Measurements from ENCODE around the gene PTPRD. TPM values are rescaled to one million over a fixed set of nuclear protein-coding genes. Genes with fewer than 3 reads are reported as not detected.

Gene PTPRD
- total and polyA plus RNA-seq, 10 donors = 0.08 to 11.7 (median 2.9) TPM

- Histone ChIP-seq H3K9me3 (no peaks in the 10 kb centered on the region), H3K27ac (no peak overlapping the region), H3K4me1 (no peaks in the 10 kb centered on the region), H3K27me3 (replicated peaks in 1 of 7) (no peaks in the 10 kb centered on the region), H3K4me3 (no peak overlapping the region), H3K36me3 (no peaks in the 10 kb centered on the region)
- TF ChIP-seq POLR2AphosphoS5 (IDR thresholded peaks at IDR 0.05) (no peak), CTCF (IDR thresholded peaks at IDR 0.05 in 8 of 11, conservative IDR thresholded peaks at IDR 0.05 in 3 of 11) (no peak), POLR2A (IDR thresholded peaks at IDR 0.05) (no peak)
- WGBS, 5 donors = 48 to 94% (median 78%) methylated on average over 1 of the region's 1 CpG
- intact Hi-C loops (cut with DNase I; ENCODE audit: low total_unique reads) = no loop called here
- no peak for DNase-seq
Observed at GRCh38 chr9:8436786-8437185, 2176.0 kb downstream of the PTPRD start.

- H3K27me3 ChIP-seq (replicated peaks in 1 of 7) = no peaks in the 10 kb centered on the region
- DNase-seq = no peak
- intact Hi-C loops (cut with DNase I; ENCODE audit: low total_unique reads) = no loop called here
- H3K4me3 ChIP-seq = no peak overlapping the region
- H3K36me3 ChIP-seq = no peaks in the 10 kb centered on the region
- H3K9me3 ChIP-seq = no peaks in the 10 kb centered on the region
- H3K27ac ChIP-seq = no peak overlapping the region
- 97 to 100% (median 98%) methylated on average over 3 of the region's 3 CpGs for WGBS, 5 donors
- no peaks in the 10 kb centered on the region for H3K4me1 ChIP-seq
- TF ChIP-seq CTCF (IDR thresholded peaks at IDR 0.05 in 8 of 11, conservative IDR thresholded peaks at IDR 0.05 in 3 of 11) = no peak
- no peak for TF ChIP-seq POLR2AphosphoS5 (IDR thresholded peaks at IDR 0.05)
- TF ChIP-seq POLR2A (IDR thresholded peaks at IDR 0.05) = no peak
Observed at GRCh38 chr9:8434621-8435020, 2178.2 kb downstream of the PTPRD start.

DNA sequence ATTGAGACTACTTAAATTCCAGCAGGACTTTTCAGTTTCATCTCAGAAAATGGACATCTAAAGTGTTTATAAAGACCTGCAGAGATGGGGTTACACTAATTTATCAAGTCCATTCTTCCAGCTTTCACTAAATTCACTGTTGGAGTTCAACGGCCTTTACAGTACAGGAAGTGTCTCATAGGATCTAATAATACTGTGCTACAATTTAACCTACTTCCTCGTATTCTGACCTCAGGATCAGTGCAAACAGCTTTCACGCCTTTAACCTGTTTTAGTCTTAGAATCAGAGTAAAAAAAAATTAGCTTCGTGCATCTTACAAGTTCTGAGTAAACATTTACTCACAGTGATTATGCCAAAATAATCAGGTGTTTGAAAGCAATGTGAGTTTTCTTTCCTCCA is 2180.6 kb downstream of the PTPRD start:
- intact Hi-C loops (cut with DNase I; ENCODE audit: low total_unique reads) = no loop called here
- no peaks in the 10 kb centered on the region for H3K9me3 ChIP-seq
- no peak overlapping the region for H3K27ac ChIP-seq
- WGBS, 5 donors = 23 to 73% (median 31%) methylated on average over 4 of the region's 4 CpGs
- H3K4me1 ChIP-seq = no peaks in the 10 kb centered on the region
- no peak for DNase-seq
- no peak overlapping the region for H3K4me3 ChIP-seq
- H3K36me3 ChIP-seq = no peaks in the 10 kb centered on the region
- no peak for TF ChIP-seq CTCF (IDR thresholded peaks at IDR 0.05 in 8 of 11, conservative IDR thresholded peaks at IDR 0.05 in 3 of 11)
- TF ChIP-seq POLR2A (IDR thresholded peaks at IDR 0.05) = no peak
- TF ChIP-seq POLR2AphosphoS5 (IDR thresholded peaks at IDR 0.05) = no peak
- H3K27me3 ChIP-seq (replicated peaks in 1 of 7) = no peaks in the 10 kb centered on the region

- 82 to 93% (median 91%) methylated on average over 1 of the region's 1 CpG for WGBS, 5 donors
- intact Hi-C loops (cut with DNase I; ENCODE audit: low total_unique reads) = no loop called here
Observed at GRCh38 chr9:8431505-8431904, 2181.3 kb downstream of the PTPRD start.

More at GRCh38 chr9:8431505-8431904, 2181.3 kb downstream of the PTPRD start:
- Histone ChIP-seq H3K36me3 (no peaks in the 10 kb centered on the region), H3K27ac (no peak overlapping the region), H3K4me3 (no peak overlapping the region), H3K9me3 (no peaks in the 10 kb centered on the region), H3K4me1 (no peaks in the 10 kb centered on the region), H3K27me3 (replicated peaks in 1 of 7) (no peaks in the 10 kb centered on the region)
- no peak for DNase-seq
- TF ChIP-seq POLR2AphosphoS5 (IDR thresholded peaks at IDR 0.05) (no peak), CTCF (IDR thresholded peaks at IDR 0.05 in 8 of 11, conservative IDR thresholded peaks at IDR 0.05 in 3 of 11) (no peak), POLR2A (IDR thresholded peaks at IDR 0.05) (no peak)
